ENCODE data around the gene TIMM17A. TPM values are rescaled to one million over a fixed set of nuclear protein-coding genes. Genes with fewer than 3 reads are reported as not detected.

Gene TIMM17A
- total RNA-seq, 1 experiment from 2014 or later, result 39.2 TPM

DNA sequence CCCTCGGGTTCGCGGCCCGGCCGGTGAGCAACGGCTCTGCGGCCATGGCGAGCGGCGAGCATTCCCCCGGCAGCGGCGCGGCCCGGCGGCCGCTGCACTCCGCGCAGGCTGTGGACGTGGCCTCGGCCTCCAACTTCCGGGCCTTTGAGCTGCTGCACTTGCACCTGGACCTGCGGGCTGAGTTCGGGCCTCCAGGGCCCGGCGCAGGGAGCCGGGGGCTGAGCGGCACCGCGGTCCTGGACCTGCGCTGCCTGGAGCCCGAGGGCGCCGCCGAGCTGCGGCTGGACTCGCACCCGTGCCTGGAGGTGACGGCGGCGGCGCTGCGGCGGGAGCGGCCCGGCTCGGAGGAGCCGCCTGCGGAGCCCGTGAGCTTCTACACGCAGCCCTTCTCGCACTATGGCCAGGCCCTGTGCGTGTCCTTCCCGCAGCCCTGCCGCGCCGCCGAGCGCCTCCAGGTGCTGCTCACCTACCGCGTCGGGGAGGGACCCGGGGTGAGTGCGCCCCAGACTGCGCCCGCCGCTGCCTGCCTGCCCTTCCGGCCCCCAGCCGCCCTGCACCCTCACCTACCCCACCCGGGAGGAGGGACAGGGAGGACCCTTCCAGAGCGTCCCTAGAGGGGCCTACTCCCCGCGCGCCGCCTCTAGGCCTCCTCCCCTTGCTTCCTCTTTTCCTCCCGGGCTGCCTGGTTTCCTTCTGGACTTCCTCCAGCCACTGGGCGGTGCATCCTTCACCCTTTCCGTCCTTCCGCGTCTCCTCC lies 27.5 kb downstream of the TIMM17A start, which contains the start of gene RNPEP:
Gene RNPEP, plus strand, starts transcription at position 26 of the 757 bp plus-strand sequence. Its CDS starts 19 bp downstream, at position 45.
- DNase-seq (ENCODE audit: low spot score), result peak; percentile 86

DNA sequence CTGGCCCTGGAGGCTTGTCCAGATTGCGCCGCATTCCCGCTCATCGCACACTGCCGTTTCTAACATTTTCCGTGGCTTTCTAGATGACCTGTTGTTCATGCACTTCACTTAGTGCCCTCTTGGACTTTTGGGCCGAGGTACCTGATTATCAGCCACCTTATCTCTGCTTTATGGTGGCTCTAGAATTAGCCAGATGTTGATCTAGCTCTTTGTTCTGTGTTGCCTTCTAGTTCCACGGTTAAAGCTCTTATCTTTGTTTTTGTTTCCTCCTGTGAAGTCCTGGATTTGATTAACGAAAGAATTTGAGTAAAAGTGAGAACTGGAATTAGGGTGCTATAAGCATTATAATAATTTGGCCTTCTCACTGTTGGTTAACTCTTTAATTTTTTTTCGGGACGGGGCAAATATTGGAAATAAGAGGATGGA lies 28.1 kb downstream of the TIMM17A start:
- DNase-seq (ENCODE audit: low spot score), result no peak

DNA sequence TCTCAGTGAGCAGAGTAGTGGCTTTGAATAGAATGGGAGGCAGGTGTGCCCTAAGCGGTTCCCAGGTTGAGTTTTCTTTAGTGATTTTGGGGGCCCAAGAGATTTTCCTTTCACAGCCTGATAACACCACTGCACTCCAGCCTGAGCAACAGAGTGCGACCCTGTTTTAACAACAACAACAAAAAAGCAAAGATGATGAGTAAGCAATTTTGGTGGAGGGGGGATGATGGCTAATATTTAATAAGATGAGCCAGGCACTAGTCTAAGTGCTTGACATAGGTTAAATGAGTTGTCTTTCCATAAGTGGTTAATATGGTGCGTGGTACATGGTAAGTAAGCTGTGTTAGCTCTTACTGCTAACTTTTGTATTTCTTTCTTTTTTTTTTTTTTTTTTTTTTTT lies 29.1 kb downstream of the TIMM17A start:
- DNase-seq (ENCODE audit: low spot score), result no peak

DNA sequence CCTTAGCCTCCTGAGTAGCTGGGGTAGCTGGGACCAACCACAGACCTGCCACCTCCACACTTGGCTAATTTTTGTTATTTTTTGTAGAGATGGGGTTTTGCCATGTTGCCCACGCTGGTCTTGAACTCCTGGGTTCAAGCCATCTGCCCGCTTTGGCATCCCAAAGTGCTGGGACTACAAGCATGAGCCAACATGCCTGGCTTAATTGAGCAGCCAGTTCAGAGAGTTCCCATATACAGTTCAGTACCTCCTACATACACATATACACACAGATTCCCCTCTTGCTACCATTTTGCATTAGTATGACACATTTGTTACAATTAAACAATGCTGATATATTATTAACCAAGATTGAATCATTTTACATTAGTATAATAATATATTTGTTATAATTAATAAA lies 30.1 kb downstream of the TIMM17A start:
- no peak for DNase-seq (ENCODE audit: low spot score)

DNA sequence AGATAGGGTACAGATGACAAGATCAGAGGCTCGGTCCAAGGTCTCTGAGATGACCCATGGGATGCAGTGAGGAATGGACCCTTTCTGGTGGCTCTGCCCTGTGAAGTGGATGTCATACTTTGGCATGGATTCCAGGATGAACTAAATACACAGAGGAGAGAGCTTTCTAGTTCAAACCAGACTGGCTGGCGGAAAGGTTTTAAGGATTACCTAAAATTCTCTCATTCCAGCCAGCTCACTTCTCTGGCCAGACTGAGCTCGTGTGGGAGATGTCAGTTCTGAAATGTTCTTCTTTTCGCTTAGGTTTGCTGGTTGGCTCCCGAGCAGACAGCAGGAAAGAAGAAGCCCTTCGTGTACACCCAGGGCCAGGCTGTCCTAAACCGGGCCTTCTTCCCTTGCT lies 33.3 kb downstream of the TIMM17A start:
- DNase-seq (ENCODE audit: low spot score), result no peak

DNA sequence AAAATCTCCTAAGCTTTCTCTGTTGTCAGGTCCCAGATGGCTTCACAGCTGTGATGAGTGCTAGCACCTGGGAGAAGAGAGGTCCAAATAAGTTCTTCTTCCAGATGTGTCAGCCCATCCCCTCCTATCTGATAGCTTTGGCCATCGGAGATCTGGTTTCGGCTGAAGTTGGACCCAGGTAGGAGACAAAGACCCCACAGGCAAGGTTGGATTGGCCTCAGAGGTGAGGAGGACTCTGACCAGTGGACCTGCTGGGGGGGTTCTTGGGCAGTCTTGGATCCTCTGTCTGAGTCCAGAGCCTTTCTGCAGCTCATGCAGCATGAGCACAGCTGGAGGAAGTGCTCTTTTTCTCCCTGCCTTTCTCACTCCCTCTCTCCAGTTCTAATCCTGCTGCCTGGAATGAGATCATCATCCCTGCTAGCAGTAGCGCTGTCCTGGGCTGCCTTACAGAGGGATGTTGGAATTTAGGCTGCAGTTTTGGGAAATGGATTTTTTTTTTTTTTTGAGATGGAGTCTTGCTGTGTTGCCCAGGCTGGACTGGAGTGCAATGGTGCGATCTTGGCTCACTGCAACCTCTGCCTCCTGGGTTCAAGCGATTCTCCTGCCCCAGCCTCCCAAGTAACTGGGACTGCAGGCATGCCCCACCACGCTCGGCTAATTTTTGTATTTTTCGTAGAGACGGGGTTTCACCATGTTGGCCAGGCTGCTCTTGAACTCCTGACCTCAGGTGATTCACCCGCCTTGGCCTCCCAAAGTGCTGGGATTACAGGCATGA lies 34.2 kb downstream of the TIMM17A start:
- DNase-seq (ENCODE audit: low spot score), result no peak

DNA sequence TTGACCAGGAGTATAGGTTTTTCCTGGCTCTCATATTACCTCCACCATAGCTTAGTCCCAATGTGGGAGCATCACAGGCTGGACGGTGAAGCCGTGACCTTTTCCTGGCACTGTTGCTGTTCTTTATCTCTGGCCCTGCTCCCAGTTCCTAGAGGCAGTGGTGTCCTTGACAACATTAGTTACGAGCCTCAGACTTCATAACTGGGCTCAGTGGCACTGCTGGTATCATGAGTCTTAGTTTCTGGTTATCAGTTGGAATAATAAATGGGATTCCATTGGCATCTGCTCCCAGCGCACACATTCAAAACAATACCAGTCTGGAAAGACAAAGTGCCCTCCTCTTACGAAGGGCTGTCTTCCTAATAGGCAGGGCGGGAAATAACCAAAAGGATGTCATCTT lies 35.1 kb downstream of the TIMM17A start:
- DNase-seq (ENCODE audit: low spot score), result no peak

DNA sequence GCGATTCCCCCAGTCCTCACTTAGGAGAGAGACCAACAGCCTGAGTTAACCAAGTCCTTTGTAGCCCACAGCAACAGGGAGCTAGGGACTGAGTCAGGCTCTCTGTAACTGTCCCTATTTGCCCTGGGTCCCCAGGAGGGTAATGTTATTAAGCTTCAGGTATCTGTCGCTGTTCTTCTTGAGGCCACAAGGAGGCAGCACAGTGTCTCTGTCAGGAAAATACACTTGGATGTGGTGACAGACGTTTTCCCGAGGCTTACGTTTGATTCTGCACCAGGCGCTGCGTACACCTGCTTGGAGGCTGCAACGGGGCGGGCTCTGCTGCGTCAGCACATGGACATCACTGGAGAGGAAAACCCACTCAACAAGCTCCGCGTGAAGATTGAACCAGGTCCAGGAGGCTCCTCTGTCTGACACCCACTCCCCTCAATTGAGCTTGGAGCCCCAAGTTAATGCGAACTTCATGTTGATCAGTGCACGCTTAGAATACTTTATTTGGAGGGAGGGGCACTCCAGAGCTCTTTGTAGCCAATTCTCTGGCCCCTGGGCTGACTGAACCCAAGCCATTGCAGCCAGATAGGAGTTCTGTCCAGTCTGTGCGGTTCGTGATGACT lies 44.4 kb downstream of the TIMM17A start:
- peak; percentile 72 for DNase-seq (ENCODE audit: low spot score)

DNA sequence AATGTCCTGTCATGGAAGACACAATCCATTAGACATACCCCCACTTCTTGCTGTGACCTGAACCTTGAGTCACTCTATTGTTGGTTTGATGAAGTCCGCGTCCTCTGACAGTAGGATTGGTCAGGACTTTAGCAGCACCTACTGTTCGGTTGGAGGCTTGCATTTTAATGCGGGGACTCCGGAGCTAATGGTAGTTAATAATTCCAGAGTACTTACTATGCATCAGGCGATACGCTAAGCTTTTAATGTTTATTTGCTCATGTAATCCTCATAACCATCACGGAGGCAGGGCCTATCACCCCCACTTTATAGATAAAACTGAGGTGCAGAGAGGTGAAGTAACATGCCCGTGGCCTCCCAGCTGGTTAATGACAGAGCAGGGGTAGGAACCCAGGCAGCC lies 47.2 kb downstream of the TIMM17A start:
- no peak for DNase-seq (ENCODE audit: low spot score)

DNA sequence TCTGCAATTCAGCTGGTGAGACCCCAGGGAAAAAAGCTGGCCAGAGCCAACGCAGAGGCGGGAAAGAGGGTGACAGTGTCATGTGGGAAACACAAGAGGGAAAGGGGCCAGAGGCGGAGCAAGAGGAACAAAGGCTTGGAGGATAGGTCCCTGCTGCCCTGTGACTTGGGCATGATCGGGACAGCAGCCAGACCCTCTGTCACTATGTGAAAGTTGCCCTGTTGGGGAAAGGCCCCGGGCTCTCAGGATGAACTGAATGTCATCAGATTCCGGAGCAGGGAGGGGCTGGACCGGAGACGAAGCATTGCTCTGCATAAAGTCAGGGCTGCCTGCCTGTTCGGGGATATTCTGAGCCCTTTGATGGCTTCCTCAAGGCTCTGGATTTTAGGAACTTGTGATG lies 49.4 kb downstream of the TIMM17A start:
- no peak for DNase-seq (ENCODE audit: low spot score)

DNA sequence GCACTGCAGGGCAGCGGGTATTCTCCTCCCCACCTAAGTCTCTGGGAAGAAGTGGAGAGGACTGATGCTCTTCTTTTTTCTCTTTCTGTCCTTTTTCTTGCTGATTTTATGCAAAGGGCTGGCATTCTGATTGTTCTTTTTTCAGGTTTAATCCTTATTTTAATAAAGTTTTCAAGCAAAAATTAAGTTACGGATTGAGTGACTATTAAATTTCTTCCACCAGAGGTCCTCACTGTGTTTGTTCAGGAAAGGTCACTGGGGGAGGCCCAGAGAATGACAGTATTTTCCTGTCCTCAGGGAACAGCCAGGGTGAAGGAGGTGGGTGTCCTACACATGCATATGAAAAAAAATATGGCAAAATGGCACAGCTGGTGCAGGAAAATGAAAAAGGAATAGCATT lies 50.7 kb downstream of the TIMM17A start:
- DNase-seq (ENCODE audit: low spot score), result peak; percentile 53

DNA sequence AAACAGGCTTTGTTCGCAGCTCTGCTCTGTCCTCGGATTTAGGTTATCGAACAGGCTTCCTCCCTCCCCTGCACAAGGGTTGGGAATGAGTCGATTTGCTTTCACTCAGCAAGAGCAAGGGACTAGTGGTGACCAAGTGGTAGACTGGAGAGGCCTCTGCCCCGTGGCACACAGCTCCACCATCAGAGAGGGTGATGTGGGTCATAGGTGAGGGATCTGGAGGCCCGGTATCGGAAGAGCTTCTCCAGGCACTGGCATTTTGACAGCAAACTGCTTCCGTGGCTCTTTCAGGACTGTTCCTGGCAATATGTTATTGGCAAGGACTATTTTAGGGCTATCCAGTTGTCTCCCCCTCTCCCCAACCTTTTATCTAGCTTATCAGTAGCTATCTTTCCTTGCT lies 52.0 kb downstream of the TIMM17A start:
- peak; percentile 44 for DNase-seq (ENCODE audit: low spot score)

DNA sequence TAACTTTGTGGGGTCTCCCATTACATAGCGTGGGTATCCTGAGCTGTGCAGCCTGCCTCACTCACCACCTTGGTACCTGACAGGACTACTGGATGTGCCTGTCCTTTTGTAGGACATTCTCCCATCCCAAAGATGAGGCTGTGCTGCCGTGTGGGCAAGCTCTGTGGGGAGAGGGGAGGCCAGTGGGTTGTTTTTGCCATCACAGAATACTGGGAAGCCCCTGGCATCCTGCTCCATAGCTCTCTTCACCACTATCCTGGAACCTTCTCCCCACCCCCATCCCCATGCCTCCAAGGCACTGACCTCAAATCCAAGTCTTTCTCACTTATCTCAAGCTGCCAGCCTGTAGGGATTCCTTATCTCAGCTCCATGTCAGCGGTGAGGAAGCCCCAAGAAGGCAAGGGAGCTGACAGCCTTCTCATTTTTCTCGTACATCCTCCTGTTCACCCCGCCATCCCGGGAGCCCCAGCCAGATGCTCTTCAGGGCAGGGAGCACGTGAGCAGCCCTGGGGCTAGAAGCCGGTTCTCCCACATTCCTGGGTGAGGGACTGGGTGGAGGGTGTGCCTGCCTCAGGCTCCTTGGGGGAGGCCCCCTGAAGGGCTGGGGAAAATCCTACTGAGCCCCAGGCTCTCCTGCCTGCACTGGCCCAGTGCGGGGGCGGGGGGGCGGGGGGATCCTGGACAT lies 52.6 kb downstream of the TIMM17A start:
- DNase-seq (ENCODE audit: low spot score), result peak; percentile 95

DNA sequence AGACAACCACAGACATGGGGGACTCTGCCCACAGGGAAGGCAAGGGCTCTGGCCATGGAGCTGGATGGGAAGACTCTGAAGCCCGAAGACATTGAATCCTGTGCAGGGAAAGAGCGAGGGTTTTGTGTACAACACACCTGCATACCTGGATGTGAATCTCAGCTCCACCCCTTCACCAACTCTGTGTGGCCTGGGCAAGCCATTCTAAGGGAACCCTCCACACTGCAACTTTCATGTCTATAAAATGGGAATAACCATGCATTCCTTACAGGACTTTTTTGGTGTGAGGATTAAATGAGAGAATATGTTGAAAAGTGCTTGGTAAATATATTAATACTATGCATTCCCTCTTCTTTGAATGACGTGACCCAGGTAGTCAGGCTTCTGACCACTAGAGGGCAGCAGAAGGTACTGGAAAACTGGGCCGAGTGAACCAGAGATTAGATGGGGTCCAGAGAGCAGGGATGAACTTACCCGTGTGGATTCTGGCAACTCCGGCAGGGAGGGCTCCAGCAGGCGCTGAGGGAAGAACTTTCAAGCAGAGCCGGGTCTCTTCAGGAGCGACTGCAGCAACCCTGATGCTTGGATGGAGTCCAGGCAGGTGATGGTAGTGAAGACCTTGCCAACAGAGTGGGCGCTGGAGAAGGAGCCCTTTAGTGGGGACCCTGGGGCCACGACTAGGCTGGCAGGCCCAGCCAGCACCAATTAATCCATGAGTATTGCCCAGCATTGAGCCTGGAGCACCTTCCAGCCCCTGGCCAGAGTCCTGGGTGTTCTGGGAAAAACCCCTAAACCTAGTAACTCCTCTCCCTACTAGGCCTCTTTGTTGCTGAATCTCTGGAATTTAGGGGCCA lies 54.2 kb downstream of the TIMM17A start:
- DNase-seq (ENCODE audit: low spot score), result peak; percentile 97

DNA sequence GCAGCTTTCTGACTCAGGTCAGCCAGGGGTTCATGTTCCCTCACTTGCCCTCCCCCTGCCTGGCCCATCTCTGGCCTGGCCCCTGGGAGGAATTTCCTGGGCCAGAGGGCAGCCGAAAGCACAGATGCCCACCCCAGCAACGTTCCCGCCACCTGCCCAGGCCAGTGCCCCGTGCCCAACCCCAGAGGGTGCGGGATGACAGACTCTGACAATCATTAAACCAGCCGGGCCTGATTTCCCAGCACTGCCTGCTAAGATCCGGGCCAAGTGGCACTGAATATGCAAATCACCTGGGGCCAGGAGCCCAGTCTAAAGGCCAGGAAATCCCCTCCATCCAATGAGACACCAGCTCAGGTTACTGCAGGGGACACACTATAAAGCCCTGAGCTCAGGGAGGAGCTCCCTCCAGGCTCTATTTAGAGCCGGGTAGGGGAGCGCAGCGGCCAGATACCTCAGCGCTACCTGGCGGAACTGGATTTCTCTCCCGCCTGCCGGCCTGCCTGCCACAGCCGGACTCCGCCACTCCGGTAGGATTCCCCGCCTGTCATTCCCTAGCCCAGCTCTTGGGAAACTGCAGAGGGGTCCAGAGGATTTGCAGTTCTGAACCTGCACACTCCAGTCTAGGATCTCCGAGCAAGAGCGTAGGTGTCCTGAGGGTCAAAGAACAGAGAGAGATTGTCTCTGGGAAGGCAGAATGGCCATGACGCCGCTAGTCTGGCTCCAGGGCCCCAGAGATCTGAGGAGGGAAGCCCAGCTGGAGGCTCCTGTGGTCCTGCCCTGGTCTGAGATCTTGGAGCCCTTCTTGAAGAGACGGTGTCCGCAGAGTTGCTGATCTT lies 55.1 kb downstream of the TIMM17A start, which contains the start of gene ELF3:
Gene ELF3, plus strand, starts transcription at position 408 of the 836 bp plus-strand sequence. CDS start 550 bp downstream, outside the sequence.
- DNase-seq (ENCODE audit: low spot score), result peak; percentile 99

DNA sequence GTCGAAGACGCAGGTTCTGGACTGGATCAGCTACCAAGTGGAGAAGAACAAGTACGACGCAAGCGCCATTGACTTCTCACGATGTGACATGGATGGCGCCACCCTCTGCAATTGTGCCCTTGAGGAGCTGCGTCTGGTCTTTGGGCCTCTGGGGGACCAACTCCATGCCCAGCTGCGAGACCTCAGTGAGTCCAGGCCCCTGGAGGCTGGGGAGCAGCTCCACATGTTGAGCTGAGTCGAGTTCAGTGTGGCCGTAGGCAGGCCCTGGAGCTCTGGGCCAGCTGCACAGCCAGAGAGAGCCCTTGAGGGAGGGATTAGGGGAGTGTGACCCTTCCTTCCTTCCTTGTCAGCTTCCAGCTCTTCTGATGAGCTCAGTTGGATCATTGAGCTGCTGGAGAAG lies 56.7 kb downstream of the TIMM17A start:
- DNase-seq (ENCODE audit: low spot score), result peak; percentile 61

DNA sequence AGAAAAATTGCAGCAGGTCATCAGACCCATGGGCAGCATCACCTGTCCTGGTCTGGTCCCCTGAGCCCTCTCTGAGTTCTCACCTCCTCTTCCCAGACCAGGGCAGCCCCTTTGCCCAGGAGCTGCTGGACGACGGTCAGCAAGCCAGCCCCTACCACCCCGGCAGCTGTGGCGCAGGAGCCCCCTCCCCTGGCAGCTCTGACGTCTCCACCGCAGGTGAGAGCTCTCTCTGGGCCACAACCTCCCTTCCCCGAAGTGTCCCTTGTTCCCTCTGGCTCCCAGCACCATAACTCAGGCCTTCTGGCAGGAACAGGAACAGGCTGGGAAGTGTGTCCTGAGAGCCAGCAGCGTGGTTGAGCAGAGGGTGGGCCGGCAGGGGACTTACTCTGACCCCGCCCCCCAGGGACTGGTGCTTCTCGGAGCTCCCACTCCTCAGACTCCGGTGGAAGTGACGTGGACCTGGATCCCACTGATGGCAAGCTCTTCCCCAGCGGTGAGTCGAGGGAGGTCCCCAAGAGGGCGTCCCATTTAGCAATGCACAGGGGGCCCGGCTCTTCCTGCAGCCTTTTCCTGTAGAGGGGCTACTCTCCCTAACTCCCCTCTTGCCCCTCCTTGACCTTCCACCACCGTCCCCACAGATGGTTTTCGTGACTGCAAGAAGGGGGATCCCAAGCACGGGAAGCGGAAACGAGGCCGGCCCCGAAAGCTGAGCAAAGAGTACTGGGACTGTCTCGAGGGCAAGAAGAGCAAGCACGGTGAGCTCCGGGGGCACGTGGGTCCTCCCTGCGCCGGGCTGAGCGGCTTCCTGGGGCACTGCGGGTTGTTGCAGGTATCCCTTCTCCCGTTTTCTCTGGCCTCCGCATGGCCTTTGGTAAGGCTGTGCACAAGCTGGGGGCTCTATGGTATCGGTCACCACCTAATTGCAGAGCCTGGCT lies 57.5 kb downstream of the TIMM17A start:
- peak; percentile 56 for DNase-seq (ENCODE audit: low spot score)

DNA sequence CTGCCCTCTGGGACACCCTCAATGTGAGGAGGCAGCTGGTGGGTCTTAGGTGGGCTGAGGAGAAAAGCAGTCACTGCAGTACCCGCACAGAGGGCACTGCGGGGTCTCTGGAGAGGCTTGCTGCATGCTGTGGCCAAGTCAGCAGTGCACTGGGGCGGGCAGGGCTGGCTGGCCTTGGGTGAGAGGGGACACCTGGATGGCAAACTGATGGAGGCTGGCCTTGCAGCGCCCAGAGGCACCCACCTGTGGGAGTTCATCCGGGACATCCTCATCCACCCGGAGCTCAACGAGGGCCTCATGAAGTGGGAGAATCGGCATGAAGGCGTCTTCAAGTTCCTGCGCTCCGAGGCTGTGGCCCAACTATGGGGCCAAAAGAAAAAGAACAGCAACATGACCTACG lies 58.3 kb downstream of the TIMM17A start:
- no peak for DNase-seq (ENCODE audit: low spot score)

DNA sequence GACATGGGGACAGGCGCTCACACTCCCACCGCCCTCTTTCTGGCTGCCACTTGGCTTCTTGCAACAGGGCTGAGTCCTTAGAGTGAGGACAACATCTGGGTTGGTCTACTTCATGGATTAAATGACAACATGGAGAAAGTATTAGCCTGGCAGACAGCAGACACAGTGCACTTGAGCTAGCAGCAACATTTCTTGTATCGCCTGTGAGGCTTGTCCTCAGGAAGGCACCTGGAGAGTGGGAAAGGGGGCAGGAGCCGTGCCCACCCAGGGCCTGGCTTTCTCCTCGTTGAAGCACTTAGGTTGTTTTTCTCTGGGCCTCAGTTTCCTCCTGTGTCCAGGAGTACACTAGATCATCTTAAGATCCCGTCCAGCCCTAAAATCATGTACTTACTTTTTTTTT lies 58.8 kb downstream of the TIMM17A start:
- DNase-seq (ENCODE audit: low spot score), result peak; percentile 47

Data from HT-29 (cell line).